ENCODE data around the gene SLC35D2.
"Not testable (repeated sequence)": the region's sequence is repeated elsewhere in the genome, so short reads cannot be mapped to it uniquely, and the experiment has no call there.

SLC35D2 gene

DNA sequence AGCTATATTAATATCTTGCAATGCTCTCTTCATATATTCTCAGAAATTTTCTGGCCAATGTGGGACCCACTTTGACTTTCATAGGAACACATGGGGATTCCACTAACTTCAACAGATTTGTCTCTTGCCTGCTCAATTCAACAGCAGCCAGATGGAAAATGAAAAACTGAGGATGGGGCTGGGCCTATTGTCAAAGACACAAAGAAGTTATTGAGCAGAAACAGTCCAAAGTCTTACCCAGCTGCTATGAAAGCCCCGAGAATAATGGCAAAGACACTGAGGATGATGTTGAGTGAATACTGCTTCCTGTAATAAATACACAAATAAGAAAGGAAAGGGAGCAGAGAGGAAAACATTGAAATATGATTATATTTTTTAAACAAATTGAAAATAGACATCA, 32.6 kb downstream of the SLC35D2 start:
- DNase-seq = no peak

DNA sequence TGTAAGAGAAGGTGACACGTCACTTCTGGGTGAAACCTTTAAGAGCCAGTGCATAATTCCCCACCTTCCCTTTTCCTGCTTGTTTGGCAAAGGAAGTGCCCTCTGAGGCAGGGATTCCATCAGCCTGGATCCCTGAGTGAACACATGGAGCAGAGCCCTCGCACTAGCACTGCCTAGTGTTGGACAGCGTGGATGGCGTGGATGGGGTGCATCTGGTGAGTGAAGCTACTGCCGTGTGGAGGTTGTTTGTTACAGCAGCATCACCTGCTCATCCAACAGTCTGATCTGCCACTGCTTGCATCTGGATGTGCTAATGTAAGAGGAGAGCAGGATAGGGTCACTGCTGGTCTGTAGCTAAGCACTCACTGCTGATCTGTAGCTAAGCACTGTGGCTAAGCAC, 35.2 kb downstream of the SLC35D2 start:
- no peak for DNase-seq

DNA sequence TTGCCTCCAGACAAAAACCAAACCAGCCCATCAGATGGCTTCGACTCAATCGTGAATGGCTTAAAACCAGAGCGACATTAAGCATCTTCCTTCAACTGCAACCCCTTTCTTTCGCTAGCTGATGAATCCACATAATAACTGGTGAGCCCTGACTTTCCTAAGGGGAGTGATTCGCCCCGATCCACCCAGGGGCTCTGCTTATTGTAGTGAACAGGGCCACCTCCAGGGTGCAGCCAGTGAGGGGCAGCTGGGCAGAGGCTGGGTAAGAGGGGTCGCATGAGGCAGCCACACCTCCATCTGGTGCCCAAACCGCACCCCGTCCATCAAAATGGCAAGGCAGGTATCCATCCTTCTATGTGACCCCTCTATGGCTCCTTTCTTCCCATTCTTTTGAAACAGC, 38.0 kb downstream of the SLC35D2 start:
- no peak for DNase-seq

DNA sequence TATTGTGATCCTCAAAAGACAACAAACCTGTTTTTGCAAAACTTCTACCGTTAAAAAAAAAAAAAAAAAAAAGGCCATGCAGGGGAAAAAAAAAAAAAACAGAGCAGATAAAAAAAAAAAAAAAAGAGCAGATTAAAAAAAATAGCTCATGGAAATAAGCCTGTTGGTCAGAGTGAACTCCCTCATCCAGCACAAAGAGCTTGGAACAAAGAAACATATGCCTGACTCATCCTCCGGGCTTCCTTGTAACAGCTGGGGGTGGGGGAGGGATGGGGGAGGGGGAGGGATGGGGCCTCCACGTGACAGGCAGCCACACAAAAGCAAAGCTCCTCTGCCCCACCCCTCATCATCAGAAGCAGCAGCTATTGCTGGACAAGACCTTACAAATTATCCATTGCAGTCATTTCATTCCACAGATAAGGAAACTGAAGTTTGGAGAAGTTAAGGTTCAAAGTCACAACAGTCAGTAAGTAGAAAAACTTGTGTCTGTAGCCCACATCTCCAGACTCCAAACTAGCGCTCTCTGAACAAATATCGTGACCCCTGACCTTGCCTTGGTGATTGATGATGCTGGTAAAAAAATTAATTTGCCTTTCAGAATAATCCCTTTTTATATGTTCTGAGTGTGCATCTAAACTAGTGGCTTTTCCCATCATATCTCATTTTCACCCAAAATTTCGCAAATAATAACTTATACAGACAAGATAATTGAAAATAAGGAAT, 38.9 kb downstream of the SLC35D2 start:
- DNase-seq = peak; percentile 31 to 59

DNA sequence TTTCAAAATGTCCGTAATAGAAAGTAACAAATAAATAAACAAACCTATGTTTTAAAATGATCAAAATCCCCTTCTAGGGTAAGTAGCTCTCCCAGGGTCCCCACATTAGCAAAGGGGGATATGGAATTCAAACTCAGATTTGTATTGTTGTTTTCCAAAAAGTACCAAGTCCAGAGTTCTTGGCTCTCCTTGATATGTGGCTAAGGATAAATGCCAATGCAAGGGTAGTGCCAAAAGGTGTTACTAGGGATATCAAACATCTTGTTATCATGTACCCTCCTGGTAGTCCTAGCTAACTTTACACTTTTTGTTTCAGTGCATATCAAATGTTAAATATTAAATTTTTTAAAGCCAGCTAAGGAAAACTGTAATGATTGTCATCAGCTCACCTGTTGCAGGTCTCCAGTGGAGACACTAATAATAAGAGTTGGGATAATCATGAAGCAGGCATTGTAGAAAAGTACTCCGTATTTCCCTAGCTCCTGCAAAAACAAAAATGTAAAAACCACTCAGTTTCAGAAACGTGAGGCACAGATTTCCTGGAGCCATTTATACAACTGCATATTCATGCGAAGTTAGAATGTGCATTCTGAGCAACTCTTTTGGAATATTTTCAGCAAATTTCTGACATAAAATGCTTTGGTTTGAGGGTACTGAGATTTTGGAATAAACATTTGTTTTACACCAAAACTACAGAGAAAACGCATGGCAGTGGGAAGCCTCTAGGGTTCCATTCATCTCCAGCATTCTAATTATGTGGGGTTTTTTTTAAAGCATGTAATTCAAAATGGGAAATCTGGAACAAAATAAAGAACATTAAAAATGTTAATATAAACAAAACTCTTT, 39.8 kb downstream of the SLC35D2 start:
- DNase-seq = no peak

DNA sequence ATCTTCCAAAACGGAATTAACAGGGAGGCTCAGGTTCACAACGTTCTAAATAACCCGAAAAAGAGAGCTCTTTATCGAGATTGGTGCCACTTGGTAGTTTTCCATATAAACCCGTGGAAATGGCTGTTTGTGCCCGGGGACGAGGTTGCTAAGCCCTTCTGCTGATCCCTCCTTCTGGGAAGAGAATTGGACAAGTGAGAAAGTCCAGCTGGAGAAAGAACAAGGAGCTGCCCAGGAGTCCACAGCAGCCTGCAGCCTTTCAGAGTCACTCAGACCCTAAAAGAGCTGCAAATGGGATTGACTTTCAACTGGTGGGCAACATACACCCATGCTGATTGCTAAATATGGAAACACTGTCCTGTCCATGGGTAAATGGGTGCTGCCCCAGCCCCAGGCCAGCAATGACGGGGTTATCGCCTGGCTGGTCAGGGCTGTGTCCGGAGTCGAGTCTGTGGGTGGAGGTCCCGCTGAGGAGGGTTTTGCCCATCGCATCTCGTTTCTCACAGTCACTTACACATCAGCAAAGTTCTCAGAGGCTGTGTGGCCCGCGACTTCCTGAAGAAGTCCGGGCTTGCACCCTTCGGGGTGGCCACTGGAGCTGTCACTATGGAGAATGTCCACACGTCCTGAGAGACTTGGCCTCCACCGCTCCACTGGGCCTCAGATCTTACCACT, 40.8 kb downstream of the SLC35D2 start:
- DNase-seq = no peak

DNA sequence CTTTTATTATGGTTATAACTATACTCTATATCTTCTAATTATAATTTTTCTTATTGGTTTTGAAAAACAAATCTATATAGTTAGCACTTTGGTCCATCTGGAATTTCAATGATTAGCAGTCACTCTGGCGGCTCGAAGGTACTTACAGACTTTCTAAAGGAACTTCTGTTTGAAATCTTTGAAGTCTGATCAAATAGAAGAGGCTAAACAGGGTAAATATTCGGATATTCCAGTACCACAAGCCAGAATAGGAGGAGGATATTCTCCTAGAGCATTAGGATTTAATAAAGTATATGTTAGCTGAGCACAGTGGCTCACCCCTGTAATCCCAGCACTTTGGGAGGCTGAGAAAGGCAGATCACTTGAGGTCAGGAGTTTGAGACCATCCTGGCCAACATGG, 42.8 kb downstream of the SLC35D2 start:
- no peak for DNase-seq

DNA sequence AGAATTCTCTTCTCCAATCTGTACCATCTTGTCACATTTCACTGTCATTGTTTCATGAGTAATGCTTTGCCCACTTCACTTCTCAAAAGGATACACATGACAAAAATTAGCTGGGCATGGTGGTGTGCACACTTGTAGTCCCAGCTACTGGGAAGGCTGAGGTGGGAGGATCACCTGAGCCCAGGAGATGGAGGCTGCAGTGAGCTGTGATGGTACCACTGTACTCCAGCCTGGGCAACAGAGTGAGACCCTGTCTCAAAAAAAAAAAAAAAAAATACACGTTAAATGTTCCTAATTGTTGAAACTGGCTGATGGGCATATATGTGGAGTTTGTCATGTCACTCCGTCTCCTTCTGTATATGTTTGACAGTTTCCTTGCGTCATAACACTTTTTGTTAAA, 45.2 kb downstream of the SLC35D2 start:
- DNase-seq = no peak

DNA sequence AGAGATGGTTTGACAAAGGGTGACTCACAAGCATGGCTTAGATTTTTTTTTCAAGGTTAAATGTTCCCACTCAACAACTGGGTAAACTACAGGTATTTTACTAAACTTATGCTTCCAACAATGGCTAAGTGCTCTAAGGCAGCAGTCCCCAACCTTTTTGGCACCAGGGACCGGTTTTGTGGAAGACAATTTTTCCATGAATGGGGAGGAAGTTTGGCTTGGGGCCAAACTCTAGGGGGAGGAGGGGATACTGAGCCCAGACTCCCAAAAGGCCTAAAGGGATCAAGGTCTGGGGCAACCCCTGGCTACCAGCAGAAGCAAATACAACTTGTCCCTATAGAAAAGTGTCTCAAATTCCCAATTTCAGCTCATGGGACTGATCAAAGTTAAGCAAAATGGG, 49.6 kb downstream of the SLC35D2 start:
- DNase-seq = no peak

DNA sequence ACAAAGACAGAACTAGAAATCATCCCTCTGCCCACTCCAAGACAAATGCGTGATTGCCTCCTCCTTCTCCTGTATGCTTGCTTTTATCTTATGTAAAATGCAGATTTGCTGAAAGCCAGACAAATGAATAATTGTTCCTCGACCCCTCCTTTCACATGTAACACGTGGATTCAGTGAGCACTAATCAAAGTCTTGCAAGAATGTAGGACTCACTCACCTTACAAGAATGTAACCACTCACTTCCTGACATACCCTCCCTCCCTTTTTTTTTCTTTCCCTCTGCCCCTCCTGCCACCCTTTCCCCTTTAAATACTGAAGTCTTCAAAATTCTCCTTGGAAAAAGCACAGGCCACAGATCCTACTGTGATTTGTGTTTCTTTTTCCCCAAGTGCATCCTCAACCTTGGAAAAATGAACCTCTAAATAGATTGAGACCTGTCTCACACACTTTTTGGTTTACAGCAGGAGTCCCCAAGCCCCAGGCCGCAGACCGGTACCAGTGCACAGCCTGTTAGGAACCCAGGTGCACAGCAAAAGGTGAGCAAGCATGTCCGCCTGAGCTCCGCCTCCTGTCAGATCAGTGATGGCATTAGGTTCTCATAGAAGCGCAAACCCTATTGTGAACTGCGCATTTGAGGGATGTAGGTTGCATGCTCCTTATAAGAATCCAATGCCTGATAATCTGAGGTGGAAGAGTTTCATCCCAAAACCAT, 52.1 kb downstream of the SLC35D2 start:
- DNase-seq = no peak

DNA sequence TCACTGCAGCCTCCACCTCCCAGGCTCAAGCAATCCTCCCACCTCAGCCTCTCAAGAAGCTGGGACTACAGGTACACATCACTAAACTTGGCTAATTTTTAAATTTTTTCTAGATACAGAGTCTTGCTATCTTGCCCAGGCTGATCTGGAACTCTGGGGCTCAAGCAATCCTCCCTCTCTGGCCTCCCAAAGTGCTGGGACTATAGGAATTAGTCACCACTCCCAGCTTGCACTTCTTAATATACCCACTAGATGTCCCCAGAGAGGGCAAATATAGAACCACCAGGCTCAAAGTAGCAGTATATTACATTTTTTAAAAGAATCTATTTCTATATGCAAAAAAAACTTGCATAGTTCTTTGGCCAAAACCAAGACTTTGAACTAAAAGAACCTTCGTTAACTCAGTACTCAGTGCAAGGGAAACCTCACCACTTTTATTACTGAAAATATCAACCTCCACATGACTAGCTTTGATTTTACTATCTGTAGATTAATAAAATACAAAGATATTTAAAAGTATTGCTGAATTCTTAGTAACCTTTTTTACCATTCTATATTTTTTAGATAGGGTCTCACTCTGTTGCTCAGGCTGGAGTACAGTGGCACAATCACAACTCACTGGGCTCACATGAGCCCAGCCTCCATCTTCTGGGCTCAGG, 55.7 kb downstream of the SLC35D2 start:
- DNase-seq = peak; percentile 1 to 44

DNA sequence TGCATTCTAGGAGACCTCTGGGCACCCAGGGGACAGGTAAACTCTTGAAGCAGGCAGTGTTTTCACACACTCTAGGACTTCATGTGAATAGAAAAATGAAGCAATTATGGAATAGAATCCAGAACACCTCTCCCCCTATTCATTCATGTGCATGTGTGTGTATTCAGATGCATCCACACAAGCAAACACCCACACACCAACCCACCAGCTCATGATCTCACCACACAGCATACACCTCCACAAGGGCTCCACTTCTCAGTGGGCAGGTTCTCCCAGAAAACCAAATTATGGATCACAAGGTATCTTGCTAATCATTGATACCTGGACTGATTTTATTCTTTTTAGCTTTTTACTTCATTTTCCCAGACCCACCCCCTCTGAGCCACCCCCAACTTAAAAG, 60.3 kb downstream of the SLC35D2 start:
- DNase-seq = no peak

DNA sequence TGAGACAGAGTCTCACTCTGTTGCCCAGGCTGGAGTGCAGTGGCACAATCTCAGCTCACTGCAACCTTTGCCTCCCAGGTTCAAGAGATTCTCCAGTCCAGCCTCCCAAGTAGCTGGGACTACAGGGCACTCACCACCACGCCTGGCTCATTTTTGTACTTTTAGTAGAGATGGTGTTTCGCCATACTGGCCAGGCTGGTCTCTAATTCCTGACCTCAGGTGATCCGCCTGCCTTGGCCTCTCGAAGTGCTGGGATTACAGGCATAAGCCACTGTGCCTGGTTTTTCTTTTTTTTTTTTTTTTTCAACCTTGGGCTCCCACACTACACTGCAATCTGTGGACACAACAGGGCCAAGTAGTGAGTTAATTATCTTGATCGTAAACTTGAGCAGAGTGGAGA, 60.8 kb downstream of the SLC35D2 start:
- DNase-seq = not testable (repeated sequence)

DNA sequence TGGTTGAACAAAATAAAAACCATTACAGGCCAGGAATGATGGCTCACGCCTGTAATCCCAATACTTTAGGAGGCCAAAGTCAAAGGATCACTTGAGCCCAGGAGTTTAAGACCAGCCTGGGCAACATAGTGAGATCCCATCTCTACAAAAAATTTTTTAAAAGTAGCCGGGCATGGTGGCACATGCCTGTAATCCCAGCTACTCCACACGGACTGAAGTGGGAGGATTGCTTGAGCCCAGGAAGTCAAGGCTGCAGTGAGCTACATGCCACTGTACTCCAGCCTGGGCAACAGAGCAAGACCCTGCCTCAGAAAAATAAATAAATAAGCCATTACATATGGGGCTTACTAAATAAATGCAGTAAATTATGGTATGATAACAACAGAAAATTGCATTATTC, 61.3 kb downstream of the SLC35D2 start:
- not testable (repeated sequence) for DNase-seq

DNA sequence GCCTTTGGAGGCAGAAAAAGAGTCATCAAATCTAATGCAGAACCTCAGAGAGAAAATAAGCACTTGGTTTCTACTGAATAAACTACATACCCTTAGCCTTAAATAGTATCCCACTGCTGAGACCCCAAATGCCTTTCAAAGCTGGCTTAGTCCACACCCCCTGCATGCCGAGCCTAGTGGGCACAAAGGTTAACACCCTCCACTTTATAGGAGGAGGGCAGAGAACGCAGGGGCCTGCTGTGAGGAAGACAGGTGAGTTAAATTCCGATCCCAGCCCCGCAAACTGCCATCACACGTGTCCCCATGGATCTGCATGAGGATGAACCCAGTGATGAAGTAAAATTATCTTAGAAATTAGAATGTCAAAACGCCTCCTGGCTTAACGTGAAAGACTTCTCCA, 62.0 kb downstream of the SLC35D2 start:
- DNase-seq = no peak

DNA sequence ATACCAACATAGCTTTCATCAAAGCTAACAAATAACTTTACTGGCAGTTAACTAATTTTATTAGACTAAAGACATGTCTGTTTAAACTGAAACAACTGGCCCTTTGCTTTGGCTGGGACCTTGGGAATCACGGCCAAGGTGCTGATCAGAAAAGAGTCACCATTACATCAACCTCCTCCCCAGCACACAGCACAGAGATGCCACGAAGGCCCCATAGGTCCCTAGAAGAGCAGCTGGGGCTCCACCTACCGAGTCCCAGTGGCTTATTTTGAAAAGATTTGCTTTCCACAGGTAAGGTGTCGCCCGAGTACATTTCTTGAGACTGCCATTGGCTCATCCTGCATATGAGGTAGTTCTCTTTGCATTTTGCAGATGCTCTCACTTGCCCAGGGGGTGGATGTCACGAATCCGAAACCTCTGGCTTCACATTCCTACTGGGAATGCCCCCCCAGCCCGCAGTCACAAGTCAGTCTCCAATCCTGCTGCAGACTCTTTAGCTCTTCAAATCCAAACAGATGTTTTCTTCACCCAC, 62.7 kb downstream of the SLC35D2 start:
- DNase-seq = no peak

DNA sequence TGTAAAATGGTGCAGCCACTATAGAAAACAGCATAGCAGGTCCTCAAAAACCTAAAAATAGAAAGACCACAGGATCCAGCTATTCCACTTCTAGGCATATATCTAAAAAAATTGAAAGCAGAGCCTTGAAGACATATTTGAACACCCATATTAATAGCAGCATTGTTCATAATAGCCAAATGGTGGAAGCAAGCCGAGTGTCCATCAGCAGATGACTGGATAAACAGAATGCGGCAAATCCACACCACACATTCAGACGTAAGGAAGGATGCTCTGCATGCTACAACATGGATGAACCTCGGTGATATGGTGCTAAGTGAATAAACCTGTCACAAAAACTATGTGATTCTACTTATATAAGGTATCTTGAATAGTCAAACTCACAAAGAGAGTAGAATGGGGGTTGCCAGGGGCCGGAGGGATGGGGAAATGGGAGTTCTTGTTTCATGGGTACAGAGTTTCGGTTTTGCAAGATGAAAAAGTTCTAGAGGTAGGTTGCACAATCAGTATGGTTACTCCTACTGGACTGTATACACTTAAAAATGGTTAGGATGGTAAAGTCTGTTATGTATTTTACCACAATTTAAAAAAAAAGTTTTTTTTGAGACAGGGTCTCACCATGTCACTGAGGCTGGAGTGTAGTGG, 64.5 kb downstream of the SLC35D2 start:
- no peak for DNase-seq

DNA sequence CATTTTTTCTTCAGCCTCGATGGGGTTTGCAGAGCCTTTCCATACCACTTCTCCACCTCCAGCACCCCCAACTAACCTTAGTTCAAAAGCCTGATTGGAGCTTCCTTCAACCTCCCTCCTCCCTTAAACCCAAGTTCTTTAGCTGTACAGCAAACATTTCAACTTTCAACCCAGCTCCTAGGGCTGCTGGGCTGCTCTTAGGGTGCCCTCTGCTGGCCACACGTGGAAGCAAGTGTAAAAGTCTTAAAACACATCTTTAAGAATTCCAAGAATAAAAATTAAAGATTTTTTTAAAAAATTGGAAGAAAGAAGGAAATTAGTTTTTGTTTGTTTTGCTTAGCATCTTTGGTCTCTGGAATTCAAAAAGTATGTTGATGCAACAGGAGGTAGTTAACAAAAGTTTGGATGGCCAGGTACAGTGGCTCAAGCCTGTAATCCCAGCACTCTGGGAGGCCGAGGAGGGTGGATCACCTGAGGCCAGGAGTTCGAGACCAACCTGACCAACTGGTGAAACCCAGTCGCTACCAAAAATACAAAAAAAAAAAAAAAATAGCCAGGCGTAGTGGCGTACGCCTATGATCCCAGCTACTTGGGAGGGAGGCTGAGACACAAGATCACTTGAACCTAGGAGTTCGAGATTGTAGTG, 66.1 kb downstream of the SLC35D2 start:
- peak; percentile 14 to 45 for DNase-seq

DNA sequence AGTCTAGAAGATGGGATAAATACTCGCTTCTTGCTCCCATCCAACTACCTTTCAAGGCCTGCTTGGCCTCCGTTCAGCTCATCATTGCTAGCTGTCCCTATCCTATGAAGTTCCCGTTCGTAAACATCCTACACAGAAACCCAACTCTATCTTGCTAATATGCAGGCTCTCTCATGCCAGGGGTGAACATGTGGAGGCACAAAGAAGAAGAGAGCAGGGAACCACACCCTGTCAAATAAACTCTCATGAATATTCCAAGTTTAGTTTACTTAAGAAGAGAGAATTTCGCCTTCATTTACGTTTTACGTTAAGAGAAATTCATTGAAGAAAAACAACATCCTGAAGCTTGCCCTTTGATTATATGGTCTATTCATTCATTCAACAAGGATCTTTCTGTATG, 73.7 kb downstream of the SLC35D2 start:
- no peak for DNase-seq

DNA sequence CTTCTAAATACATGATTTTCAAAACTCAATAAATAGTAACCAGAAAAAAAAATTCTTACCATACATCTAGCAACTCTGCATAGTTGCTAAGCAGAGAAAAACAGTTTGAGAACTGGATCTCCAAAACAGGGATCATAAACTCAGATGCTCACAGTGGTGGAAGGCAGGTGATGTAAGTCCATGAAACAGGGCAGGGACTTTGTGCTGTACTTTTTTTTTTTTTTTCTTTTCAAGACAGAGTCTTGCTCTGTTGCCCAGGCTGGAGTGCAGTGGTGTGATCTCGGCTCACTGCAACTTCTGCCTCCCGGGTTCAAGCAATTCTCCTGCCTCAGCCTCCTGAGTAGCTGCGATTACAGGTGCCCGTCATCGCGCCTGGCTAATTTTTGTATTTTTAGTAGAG, 76.6 kb downstream of the SLC35D2 start:
- DNase-seq = not testable (repeated sequence)

DNA sequence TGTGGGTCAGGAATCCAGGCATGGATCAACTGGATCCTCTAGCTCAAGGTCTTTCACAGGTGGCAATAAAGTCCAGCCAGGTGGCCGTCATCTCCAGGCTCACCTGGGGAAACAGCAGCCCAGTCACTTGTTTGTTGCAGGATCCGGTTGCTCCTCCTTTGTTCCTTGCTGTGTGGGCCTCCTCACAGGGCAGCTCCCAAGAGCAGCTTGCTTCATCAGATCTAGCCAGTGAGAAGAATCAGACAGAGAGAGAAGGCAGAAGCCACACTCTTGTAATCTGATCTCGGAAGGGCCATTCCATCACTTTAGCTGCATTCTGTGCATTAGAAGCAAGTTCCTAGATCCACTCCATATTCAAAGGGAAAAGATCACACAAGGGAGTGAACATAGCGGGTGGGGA, 78.3 kb downstream of the SLC35D2 start:
- DNase-seq = no peak
